Middle frontal gyrus (tissue), 1 donor: ENCODE measurements around the gene SUN3.
"Not testable (repeated sequence)": the region's sequence is repeated elsewhere in the genome, so short reads cannot be mapped to it uniquely, and the experiment has no call there.

Experiments used
- DNase-seq: peaks from one replicate; pipeline ENCODE4 v3.0.0-alpha.2; 2015; ENCODE audit warnings: low spot score; ENCODE audit errors: extremely low spot score

The SUN3 gene

GRCh38 chr7:48033922-48034321 is 5.0 kb upstream of the SUN3 start:
- no peak for DNase-seq

GRCh38 chr7:48031111-48031510 is 2.2 kb upstream of the SUN3 start:
- DNase-seq = no peak

- no peak for DNase-seq
Observed at GRCh38 chr7:48025624-48026023, 3.3 kb downstream of the SUN3 start.

GRCh38 chr7:48017674-48018073 is 11.2 kb downstream of the SUN3 start:
- no peak for DNase-seq

GRCh38 chr7:48016641-48017040 is 12.3 kb downstream of the SUN3 start:
- no peak for DNase-seq

GRCh38 chr7:48011951-48012350 is 17.0 kb downstream of the SUN3 start:
- DNase-seq = no peak

GRCh38 chr7:48011323-48011722 is 17.6 kb downstream of the SUN3 start:
- no peak for DNase-seq

- no peak for DNase-seq
Observed at GRCh38 chr7:48009954-48010353, 19.0 kb downstream of the SUN3 start.

GRCh38 chr7:48009257-48009656 is 19.6 kb downstream of the SUN3 start:
- no peak for DNase-seq

GRCh38 chr7:48006866-48007265 is 22.0 kb downstream of the SUN3 start:
- no peak for DNase-seq

GRCh38 chr7:48004638-48005037 is 24.3 kb downstream of the SUN3 start:
- no peak for DNase-seq

GRCh38 chr7:48004032-48004431 is 24.9 kb downstream of the SUN3 start:
- no peak for DNase-seq

- DNase-seq = not testable (repeated sequence)
Observed at GRCh38 chr7:48000164-48000563, 28.7 kb downstream of the SUN3 start.

GRCh38 chr7:47999413-47999812 is 29.5 kb downstream of the SUN3 start:
- DNase-seq = no peak

- no peak for DNase-seq
Observed at GRCh38 chr7:47992446-47992845, 36.5 kb downstream of the SUN3 start.

- DNase-seq = no peak
Observed at GRCh38 chr7:47991741-47992311, 37.1 kb downstream of the SUN3 start.

- DNase-seq = no peak
Observed at GRCh38 chr7:47991270-47991669, 37.6 kb downstream of the SUN3 start.

GRCh38 chr7:47990592-47990991 is 38.3 kb downstream of the SUN3 start:
- no peak for DNase-seq

- not testable (repeated sequence) for DNase-seq
Observed at GRCh38 chr7:47989607-47990400, 39.1 kb downstream of the SUN3 start.

GRCh38 chr7:47988496-47989386 is 40.2 kb downstream of the SUN3 start:
- no peak for DNase-seq

GRCh38 chr7:47982610-47983009 is 46.3 kb downstream of the SUN3 start:
- DNase-seq = no peak

- not testable (repeated sequence) for DNase-seq
Observed at GRCh38 chr7:47980648-47981047, 48.3 kb downstream of the SUN3 start.
